Measurements from ENCODE around the gene PDCD4.

Gene PDCD4

DNA sequence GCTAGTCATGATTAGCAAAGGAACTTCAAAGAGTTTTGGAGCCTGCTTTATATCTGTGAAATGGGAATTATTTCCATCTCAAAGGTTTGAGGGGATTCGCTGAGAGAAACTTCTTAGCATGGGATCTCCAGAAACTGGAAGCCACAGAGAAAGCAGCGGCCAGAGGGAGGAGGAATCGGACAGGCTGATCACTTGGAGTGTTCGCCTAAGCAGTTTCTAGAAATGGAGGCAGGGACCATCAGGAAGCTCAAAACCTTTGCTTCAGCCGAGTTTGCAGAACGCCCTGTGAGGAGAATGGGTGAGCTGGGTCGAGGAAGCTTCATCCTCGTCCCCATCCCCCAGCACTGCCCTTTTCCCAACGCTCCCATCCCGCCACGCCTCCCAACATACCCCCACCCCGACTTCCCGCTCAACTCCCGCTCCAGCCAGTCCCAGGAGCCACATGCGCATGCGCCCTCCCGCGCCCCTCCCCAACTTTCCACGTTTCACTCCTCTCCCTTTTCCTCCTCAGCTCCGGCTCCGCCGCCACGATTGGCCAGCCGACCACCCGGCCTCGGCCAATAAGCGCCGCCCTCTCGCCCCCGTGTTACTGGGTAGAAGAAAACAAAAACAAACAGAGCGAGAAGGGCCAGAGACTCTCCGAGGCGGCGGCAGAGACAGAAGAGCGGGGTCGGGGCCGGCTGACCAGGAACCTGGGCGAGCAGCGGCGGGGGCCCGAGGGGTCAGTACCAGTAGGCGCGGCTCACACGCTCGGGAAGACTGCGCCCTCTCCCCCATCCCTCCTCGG, at the start of gene PDCD4:
Gene PDCD4 (plus strand): TSS at position 631 of the 787 bp plus-strand sequence. CDS start 4,100 bp downstream, outside the sequence.
- peak; percentile 93 for DNase-seq

DNA sequence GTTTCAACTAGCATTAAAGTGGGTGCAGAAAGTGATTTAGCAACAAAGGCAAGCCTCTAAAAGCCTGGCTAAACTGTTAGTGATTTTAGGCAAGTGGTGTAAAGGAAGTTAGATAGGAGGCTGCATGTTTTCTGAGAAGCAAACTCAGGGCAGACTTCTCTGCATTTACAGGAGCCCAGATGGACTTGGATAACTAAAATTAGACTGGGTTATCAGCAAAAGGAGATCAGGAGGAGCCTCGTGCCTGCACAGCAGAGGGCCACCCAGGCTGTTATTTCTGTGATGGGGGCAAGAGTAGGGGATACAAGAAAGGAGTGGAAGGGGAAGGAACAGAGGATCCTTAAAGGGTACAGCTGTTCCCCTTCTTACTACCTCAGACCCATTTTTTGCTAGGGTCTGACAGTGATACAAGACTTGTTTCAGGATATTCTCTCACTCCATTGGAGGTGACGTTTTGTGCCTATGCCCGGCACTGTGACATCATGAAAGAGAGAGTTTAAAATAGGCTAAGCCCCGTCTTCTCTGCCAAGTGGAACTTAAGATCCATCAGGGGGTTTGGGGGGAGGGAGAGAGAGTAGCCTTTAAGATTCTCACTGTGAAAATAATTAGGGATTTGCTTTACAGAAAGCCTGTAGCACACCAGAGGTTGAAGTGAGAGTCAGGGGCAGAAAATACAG, 49.6 kb upstream of the PDCD4 start:
- DNase-seq = no peak

DNA sequence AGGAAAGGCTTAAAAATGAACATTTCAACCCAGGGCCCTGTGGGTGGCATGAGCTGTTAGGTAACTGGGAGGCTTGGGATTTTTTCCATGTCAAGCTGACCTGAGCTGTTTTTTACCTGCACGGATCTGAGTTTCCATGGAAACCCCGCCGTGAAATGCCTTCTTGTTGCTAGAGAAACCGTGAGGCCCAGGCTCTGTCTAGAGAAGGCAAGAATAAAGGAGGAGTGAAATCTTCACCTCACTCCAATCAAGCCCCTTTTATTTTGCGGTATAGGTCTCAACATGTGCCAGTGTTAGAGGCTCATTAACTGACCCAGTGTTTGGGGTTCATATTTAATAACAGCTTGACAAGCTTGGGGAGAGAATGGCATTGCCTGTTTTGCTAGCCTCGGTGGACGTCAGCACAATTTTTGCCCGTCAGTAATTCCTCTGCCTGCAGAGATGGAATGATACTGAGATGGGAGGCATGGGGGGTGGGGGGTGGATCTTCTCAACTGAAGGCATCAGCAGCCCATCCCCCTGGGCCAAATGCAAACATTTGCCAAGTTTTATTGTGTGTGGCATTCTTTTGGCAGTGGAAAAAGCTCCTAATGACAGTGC, 48.9 kb upstream of the PDCD4 start:
- DNase-seq = no peak

DNA sequence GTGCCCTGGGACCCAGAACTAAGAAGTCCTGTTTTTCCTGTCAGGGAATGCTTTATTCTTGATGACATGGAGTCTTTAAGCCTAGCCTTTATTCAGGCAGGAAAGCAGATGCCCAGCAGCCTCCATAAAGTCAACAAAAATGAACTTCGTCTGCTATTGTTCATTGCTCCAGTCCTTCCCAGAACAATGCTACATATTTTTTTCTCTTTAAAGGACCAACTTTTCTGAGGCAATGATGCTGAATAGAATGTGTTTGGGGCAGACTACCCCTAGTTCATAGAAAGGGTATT, 47.6 kb upstream of the PDCD4 start:
- no peak for DNase-seq

DNA sequence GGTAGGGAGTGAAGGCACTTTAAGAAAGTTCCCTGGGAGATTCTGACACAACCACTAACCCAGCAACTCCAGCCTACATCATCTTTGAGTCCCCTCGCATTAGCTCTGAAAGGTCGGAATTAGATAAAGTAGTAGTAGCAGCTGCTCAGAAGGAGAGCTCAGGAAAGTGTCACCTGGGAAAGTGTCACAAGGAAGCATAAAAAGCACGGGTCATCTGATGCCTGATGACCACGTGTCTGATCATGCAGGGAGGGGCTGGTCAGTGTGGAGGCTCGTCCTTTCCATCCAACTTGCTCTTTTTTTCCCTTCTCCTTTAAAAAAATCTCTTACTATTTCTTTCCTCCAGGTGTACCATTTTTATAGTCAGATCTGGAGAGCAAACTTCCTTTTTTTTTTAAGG, 47.1 kb upstream of the PDCD4 start:
- DNase-seq = no peak

DNA sequence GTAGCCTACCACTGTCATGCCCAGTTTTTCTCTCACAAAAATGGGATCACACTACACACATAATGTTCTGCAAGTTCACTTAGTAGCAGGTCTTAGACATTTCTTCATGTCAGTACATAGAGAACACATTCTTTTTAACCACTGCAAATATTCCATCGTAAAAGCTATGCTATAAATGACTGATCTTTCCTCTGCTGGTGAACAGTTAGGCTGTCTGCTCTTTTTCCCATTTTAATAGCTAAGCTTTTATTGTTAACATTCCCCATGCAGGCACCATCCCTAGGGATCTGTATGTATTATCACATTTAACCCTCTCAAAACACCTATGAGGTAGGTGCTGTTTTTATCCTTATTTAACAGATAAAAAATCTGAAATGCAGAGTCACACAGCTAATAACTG, 46.2 kb upstream of the PDCD4 start:
- no peak for DNase-seq

DNA sequence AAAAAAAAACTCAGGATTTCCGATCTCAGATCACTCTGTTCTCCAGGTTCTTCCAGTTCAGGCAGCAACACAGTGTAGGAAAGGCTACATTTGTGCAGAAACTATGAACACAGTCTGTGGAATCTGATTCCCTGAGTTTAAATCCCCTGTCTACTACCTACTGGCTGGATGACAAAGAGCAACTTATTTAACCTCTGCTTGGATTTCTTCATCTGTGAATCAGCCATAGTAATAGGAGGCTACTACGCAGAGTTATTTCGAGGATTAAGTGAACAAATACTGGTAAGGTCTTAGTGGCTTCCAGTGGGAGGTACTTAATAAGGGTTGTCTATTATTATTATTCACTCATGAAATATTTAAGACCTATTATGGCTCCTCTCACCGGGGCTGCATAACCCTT, 44.3 kb upstream of the PDCD4 start:
- no peak for DNase-seq

DNA sequence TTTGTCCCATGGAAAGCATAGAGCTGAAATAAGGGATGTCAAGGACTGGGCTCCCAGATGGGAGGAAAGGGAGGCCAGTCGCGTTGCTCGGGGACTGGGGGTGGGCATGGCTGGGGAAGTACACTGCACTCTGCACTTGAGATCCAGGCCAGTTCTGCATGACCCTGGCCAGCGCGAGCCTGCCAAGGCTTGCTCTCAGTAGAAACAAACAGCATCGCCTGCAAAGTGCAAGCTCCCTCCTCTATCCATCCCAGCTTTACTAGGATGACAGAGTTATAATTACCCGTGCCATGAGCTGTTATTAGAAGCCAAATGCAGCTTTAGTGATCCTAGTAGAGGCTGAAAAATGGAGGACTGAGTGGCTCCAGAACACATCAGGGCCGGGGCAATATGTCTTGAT, 43.9 kb upstream of the PDCD4 start:
- DNase-seq = no peak

DNA sequence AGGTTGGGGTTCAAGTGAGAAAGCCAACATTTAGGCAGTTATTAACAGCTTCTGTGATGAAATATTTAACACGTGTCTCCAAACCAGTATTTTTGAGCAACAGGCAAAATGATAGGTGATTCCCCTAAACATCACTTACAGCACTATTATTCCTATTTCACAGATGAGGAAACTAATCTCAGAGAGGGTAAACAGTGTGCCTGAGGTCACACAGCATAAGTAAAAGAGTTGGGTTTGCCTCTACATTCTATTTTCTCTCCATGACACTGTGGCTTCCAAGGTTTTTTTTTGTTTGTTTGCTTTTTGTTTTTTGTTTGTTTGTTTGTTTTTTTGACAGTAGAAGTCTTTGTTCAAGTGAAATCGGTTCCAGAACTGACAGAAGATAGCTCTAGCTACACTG, 43.2 kb upstream of the PDCD4 start:
- DNase-seq = no peak

DNA sequence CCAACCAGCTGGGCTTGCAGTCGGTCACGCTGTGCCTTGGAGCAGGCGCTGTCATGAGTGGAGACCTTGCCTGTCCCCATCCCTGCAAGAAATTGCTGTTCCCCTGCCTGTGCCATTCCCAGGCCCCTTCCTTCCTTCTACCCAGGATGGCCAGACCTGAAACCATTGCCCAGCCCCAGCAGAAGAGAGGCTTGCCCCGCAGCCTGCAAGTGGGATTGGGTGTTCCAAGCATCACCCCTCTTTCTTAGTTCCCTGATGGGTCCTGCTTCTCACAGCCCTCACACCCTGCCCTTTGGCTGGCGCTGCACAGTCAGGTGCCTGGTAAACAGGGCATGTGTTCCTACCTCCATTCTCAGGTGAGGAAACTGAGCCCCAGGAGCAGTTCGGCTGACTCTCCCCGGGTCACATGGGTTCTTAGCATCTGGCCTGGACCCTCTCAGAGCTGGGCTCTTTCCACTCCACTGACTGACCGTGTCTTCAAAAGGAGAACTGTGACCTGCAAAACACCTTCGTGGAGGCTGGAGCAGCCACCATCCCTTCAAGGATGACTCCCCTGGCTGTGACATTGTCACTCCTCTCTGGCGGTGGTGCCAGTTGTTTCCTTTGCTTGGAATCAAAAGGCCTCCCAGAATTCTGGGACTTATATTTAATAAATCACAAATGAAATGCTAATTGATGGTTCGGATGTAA, 41.9 kb upstream of the PDCD4 start:
- DNase-seq = no peak

DNA sequence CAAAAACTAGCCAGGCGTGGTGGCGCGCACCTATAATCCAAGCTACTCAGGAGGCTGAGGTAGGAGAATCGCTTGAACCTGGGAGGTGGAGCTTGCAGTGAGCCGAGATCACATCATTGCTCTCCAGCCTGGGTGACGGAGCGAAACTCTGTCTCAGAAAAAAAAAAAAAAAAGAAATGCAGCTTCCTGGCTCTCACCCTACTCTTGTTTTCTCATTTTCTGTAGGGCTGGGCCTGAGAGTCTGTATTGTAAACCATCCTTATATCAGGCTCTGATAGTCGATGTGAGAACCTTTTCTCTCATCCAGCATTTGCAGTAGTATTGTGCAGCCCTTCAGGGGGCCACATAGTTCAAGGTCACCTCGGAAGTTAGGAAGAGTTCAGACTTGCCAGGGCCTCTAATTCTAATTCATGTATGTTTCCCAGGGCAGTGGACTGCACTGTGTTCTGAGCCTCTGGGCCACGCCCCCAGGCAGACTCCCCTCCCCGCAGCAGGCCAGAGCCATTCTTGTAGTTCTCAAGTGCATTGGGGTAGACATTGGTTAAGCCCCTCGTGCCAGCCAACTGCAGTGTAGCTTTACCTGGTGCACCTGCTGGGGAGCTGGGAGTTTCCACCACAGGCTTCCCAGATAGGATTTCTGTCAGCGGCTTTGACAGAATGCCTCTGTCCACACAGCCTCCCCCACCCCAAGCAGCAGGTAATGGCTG, 38.3 kb upstream of the PDCD4 start:
- DNase-seq = peak; percentile 29

DNA sequence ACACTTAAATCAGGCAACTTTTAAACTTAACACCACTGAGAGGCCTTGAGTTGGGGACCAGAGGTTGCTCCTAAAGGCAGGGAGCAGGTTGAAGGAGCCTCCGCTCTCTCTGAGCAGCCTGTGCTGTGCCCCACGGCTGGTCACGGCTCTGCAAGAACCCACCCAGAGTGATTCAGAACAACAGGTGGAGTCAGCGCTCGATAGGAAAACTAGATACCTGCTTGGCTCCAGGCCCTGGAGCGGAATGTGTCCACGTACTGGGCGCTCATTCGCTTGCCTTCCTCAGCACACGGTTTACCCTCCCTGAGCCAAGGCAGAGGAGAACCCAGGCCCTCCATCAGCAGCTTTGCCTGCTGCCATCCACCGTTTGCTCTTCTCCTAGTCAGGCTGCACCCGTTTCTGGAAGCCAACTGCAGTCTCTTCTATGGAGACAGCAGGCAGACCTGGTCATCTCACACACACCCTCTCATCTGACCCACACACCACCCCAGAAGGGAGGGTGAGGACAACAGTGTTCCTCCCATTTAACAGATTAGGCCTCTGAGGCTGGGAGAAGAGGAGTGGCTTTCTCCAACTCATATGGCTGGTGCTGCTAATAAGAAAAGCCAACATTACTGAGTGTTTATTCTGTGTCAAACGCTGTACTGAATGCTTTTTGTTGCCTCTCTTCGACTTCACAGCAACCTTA, 37.6 kb upstream of the PDCD4 start:
- no peak for DNase-seq

DNA sequence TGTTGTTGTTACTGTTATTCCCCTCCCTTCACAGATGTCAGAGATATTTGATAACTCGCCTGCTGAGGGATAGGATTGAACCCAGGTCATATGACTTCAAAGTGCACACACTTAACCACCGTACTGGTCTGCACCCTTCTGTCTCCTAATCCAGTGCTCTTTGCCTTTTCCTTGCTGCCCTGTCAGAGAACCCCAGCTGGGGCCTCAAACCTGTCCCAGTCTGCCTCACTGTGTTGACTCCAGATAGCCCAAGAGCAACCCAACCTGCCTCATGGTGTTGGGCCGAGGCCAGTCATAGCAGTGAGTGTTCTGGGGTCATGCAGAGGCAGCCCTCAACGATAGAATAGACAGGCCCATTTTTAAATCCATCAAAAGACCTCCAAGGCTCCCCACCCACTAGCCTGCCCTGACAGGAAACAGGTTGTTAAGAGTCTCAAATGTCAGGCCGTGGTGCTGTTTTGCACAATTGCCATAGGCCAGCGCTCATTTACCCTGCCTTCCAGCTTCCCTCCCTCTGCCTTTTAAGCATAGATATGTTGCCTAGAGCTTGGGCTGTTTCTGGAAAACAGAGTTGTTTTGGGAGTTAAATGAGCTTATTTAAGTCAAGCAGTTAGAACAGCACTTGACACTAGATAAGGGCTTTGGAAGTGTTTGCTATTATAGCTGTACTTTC, 37.0 kb upstream of the PDCD4 start:
- peak; percentile 68 for DNase-seq

DNA sequence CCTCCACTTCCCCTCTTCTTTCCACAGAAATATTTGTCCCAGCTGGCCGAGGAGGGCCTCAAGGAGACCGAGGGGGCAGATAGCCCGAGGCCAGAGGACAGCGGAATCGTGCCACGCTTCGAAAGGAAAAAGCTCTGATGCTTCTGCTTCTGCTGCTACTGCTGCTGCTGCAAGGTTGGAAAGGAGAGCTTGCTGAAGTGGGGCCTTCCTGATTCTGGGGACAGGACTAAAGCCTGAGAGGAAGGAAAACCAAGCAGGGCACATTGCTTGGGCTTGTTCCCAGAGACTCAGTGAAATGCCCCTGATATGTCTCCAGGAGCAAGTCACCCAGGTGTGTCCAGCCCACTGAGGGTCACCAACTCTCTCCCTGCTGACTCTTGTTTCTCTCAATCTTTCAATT, 35.9 kb upstream of the PDCD4 start:
- DNase-seq = no peak

DNA sequence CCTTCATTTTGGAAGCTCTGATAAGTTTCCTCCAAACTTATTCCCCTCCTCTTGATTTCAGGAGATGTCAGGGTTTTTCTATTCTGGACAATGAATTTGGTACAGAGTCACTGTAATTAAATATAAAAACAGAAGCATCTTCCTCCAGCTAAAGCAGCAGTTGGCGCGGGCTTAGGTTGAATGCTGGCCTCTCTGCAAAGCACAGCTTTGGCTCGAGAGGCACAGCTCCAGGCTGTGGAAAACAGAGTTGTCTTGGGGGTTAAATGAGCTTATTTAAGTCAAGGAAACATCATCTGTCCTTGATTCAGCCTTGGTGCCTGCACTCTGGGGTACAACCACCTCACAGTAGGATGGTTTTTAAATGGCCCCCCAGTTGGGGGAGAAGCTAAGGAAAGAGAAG, 35.0 kb upstream of the PDCD4 start:
- no peak for DNase-seq

DNA sequence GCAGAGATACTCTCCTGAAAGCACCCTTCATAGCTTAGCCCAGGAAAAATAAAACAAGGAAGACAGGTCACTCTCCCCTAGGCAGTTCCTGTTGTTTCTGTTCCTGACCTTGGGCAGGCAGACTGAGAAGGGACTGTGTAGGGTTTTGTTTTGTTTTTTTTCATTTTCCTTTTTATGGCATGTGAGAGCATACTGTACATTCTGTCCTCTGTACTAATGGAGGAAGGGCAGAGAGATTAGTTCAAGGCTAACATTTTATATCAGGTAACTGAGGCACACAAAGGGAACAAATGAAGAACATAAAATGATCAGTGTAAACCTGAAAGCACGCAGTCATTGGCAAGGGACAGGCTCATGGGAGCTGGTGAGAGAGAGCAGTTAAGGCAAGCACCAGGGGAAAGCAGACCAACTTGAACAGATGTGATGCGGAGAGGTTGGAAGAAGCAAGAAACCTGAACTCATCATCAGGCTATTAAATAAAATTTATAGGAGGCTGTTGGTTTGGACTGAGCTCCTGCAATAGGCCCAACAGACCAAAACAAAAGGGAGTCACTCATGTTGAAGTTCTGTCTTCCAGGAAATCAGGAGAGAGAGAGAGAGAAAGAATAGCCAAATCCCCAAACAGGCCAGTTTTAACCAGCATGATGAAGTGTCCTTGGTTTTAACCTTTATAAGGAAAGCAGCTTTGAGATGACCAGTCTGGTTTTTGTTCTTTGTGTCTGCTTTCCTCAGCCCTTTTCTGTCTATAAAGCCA, 34.1 kb upstream of the PDCD4 start:
- DNase-seq = no peak

DNA sequence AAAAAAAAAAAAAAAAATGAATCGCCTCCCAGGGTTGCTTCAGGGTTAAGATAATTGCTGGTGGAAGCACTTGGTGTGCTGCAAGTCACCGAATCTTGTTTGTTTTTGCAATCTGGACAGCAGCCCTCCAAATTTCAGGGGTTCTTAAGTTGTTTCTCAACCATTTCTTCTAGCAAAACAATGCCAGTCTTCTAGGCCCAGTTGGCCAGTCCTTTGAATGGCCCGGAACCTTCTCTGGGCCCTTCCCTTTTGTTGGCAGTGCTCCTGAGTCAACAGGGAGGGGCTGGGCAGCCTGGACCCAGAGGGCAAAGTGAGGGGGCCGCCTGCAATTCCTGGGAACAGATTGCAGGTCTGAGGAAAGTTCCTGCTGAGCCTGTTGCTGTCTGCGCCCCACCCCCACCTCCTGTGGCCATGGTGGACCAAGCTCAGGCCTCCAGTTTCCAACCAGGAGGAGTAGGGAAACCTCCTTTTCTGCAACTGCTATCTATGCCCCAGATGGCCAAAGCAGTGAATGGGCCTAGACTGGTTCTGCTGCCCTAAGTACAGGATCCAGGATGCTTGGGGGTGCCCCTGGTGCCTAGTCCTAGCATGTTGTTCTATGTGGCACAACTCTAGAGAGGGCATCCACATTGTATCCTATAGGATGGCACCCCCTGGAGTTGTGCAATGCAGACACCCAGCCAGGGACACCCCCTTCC, 31.4 kb upstream of the PDCD4 start:
- DNase-seq = no peak

DNA sequence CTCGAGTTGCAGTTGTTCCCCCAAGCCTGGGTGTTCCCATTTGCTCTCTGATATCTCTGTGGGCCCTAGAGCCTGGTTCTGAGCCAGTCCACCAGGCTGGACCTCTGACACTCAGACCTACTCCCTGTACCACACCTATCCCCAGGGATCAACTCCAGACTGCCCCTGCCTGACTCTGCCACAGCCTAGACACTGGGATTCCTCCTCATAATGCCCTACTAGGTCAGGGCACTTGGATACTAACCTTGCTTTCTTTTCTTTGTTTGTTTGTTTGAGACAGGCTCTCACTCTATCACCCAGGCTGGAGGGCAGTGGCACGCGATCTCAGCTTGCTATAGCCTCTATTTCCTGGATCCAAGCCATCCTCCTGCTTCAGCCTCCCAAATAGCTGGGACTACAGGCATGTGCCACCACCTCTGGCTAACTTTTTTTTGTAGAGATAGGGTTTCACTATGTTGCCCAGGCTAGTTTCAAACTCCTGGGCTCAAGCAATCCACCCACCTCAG, 30.8 kb upstream of the PDCD4 start:
- DNase-seq = no peak

DNA sequence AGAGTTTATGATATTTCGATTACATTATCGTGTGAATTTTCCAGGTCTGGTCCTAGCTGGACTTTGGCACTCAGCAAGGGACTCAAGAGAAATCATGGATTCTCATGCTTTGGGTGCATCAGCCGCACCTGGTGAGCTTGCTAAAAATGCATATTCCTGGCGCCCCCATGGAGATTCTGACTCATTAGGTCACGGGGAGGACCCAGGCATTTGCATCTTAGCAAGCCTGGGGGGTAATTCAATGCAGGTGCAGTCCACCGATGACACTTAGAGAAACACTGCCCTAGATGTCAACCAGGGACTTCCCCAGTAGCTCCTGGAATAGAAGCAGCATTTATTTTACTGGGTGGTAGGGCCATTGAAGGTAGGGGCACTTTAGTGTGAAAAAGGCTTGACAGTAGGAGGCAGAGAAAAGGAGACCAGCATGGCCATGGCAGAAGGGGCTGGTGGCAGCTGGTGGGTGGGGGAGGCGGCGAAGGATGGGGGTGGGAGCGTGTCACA, 29.9 kb upstream of the PDCD4 start:
- no peak for DNase-seq

DNA sequence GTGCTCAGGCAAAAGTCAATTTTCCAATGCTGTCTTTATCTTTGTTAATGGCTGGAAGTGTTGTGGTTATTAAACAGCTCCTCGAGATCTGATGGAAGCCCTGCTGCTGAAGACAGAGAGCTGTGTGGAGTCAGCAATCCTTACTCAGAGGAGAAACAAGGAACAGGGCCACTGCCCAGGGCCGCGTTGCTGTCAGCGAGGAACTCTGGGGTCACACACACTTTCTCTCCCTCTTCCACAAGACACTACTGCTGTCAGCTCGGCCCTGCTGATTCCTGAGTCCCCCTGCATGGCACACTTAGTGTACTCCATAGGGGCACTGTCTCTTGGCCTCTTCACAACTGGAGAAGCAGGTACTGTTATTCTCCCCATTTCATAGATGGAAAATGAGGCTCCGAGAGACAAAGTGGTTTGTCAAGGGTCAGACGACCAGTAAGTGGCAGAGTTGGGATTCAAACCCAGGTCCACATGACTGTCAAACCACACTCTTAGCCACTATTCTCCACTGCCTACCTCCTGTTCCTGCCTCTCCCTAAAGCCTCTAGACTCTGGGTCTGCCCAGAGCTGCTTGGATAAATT, 29.3 kb upstream of the PDCD4 start:
- DNase-seq = no peak
